HG03571 (cell line): ENCODE results near the gene CFAP74.
"Not testable (repeated sequence)": the region's sequence is repeated elsewhere in the genome, so short reads cannot be mapped to it uniquely, and the experiment has no call there.

Experiments used
- ATAC-seq: cut with Tn5 transposase; IDR thresholded peaks from one replicate; pipeline ENCODE4 v1.9.1; 2021; ENCODE audit not compliant: unreplicated experiment

Gene CFAP74

GRCh38 chr1:1954831-1955441 is 48.6 kb downstream of the CFAP74 start:
- ATAC-seq: no peak

DNA sequence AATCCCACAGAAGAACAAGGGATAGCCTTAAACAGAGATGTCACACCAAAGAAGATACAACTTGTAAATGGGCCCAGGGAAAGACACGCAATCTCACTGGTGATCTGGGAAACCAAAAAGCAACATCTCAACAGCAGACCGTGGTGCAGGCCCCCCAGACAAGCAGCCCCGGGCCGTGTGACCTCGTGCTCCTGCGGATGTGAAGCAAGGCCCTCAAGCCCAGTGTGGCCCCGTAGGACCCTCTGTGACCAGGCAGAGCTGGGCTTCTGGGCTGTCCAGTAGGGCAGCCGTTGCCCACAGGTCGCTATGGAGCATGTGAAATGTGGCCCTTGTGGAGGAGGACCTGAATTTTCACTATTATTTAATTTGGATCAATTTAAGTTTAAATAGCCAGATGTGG is 49.6 kb downstream of the CFAP74 start:
- no peak for ATAC-seq

DNA sequence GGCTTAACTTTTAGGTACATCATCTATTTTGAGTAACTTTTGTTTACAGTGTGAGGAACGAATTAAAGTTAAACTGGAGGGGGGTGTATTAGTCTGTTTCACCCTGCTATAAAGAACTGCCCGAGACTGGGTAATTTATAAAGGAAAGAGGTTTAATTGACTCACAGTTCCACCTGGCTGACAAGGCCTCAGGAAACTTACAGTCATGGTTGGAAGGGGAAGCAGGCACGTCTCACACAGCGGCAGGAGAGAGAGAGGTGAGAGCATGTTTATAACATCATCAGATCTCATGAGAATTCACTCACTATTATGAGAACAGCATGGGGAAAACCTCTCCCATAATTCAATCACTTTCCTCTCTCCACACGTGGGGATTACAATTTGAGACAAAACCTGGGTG is 52.6 kb downstream of the CFAP74 start:
- ATAC-seq: no peak

DNA sequence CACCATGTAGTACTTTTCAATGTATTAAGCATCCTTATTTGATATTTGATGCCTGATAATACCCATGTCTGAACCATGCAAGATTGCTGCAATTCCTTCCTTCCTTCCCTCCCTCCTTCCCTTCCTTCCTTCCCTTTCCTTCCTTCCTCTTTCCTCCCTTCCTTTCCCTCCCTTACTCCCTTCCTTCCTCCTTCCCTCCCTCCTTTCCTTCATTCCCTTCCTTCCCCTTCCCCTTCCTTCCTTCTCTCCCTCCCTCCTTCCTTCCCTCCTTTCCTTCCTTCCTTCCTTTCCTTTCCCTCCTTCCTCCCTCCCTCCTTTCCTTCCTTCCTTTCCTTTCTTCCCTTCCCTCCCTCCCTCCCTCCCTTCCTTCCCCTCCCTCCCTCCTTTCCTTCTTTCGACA is 54.8 kb downstream of the CFAP74 start:
- ATAC-seq: no peak

- no peak for ATAC-seq
Observed at GRCh38 chr1:1947493-1947892, 56.1 kb downstream of the CFAP74 start.

GRCh38 chr1:1946540-1946939 is 57.0 kb downstream of the CFAP74 start:
- no peak for ATAC-seq

GRCh38 chr1:1945782-1946393 is 57.7 kb downstream of the CFAP74 start:
- no peak for ATAC-seq

GRCh38 chr1:1943834-1944570 is 59.6 kb downstream of the CFAP74 start:
- no peak for ATAC-seq

- no peak for ATAC-seq
Observed at GRCh38 chr1:1942753-1943656, 60.6 kb downstream of the CFAP74 start.

DNA sequence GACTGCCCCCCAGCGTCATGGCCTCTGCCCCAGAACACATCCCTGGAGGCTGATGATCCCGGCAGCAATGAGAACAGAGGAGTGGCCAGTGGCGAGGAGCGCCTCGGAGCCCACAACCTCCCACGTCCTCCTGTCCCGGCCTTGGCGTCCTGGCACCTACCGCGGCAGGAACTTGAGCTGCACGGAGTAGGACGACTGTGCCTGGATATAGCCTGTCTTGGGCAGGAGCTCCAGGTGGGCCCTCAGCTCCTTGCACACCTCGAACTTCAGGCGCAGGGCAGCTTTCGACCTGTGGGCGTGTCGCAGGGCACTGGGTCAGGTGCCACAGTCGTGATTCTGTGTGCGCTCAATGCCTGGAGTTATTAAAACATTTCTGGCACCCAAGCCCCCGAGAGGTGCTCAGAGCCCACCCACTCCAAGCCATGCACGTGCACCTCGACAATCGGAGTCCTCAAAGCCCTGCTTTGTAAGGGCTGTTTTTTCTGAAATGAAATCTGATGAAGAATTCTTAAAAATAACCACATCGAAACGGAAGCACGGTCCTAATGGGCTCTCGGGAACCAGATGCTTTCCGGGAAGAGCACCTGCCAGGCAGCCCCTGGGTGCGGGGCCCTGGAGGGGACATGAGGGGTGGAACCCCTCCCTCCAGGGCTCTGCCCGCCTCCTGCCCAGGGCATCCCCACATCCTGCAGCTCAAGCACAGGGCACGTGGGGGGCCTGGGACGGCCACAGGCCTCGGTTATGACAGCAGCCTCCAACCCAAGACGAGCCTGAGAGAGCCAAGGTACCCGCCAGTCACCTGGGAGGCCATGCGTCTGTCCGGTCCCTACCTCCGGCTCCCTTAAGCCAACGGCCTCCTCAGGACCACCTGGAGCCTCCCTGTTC is 61.5 kb downstream of the CFAP74 start:
- ATAC-seq: no peak

GRCh38 chr1:1941211-1941841 is 62.3 kb downstream of the CFAP74 start:
- no peak for ATAC-seq

DNA sequence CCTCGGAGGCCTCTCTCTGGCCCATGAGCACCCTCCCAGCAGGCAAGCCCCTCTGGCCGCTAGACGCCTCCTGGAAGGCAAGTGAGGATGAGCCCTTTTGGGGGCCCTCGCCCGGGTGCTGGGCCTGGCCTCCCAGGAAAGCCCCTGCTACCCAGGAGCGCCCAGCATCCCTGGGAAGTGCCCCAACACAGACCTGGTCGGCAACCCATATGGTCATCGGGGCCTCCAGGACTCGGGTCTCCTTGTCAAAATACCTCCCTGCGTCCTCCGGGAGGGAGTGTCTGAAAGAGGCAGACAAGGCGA is 63.5 kb downstream of the CFAP74 start:
- no peak for ATAC-seq

GRCh38 chr1:1939296-1940122 is 64.1 kb downstream of the CFAP74 start:
- ATAC-seq: no peak

DNA sequence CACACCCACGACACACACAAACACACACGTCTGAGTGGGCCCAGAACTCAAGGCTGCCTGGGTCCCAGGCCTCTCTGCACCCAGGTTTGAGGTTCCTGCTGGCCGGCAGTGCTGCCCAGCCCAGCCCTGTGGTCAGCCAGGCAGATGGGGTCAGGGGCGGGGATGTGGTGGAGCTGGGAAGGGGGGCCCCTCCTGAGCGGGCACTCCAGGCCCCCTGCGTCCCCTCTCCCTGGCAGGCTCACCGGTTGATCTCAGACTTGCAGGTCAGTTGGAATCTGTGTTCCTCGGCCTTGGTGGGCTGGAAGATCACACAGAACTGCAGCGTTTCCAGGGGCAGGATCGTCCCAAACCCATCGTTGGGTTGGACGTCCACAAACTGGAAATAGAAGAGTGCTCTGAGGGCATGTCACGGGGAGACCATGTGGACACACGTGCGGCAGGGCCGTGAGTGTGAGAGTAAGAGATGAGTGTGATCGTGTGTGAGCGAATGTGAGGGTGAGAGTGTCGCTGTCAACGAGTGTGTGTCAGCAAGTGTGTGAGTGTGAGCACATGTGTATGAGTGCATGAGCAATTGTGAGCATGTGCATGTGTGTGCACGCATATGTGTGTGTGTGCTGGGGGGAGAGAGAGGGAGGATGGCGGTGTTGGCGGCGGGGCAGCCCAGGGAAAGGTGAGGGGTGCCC is 64.8 kb downstream of the CFAP74 start:
- ATAC-seq: no peak

GRCh38 chr1:1938276-1938573 is 65.4 kb downstream of the CFAP74 start:
- ATAC-seq: no peak

DNA sequence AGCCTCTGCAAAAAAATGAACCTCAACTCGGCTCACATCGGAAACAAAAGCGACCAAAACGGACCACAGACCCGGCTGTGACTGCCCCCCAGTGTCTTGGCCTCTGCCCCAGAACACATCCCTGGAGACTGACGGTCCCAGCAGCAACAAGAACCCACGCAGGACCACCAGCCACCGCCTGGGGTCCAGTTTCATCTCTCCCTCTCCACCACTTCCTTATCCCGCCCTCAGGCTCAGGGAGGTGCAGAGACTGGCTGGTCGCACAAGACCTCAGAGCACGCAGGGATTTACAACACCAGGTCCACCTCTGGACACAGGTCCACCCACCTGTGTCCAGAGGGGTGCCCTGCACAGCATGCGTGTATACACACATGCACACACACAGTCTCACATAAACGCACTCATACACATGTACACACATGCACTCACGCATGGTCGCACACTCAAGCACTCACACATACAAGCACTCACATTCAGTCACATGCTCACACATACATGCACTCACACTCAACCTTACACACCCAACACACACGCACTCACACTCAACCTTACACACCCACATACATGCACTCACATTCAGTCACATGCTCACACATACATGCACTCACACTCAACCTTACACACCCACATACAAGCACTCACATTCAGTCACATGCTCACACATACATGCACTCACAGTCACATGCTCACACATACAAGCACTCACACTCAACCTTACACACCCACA is 65.9 kb downstream of the CFAP74 start:
- no peak for ATAC-seq

DNA sequence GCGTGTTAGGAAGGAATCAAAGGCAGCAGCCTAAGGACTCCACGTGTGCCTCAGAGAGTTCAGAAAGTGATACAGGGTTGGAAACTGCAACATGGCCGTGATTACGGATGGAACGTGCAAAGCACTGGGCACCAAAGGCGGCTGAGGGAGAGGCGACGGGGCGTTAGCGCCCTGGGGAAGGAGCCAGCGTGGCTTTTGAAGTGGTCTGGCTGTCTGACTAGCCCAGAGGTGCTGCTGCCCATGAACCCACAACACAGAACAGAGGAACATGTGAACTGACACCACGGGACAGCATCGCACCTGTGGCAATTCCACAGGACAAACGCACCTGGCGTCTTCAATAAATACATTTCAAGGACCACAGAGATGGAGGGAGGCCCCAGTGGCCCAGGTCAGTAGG is 66.5 kb downstream of the CFAP74 start:
- no peak for ATAC-seq

DNA sequence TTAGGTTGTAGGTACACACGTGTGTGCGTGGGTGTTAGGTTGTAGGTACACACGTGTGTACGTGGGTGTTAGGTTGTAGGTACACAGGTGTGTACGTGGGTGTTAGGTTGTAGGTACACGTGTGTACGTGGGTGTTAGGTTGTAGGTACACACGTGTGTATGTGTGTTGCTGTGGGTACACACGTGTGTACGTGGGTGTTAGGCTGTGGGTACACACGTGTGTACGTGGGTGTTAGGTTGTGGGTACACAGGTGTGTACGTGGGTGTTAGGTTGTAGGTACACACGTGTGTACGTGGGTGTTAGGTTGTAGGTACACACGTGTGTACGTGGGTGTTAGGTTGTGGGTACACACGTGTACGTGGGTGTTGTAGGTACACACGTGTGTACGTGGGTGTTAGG is 68.7 kb downstream of the CFAP74 start:
- ATAC-seq: not testable (repeated sequence)
